DND-41 (cell line): Measurements from ENCODE around the gene KRT8.

Experiments
- CTCF ChIP-seq: IDR thresholded peaks from 2 replicates; pipeline ENCODE4 v1.5.1; 2012; ENCODE audit warnings: borderline replicate concordance, low read length, moderate library complexity, mild to moderate bottlenecking; ENCODE audit not compliant: poor library complexity, severe bottlenecking; ENCODE audit errors: extremely low read depth
- EZH2 ChIP-seq: IDR thresholded peaks from 3 replicates; pipeline ENCODE4 v1.6.1; 2012; ENCODE audit warnings: borderline replicate concordance, low read depth, mild to moderate bottlenecking, moderate library complexity, low read length, inconsistent platforms; ENCODE audit not compliant: severe bottlenecking

- TF ChIP-seq CTCF (no peak), EZH2 (no peak)
Observed at GRCh38 chr12:52851787-52852186, 53.1 kb downstream of the KRT8 start.
